Natural killer cell (primary cell): ENCODE data around the gene DNAJB5. TPM values are rescaled to one million over a fixed set of nuclear protein-coding genes. Genes with fewer than 3 reads are reported as not detected.

Experiments
- ATAC-seq, 3 donors: fragments of 150-1000 bp in 2 of 3; fragments of 200-7000 bp in 1 of 3; cut with Tn5 transposase; 1 replicate in 1 of 3; 2 replicates in 2 of 3; pipeline ENCODE4 v1.10.0; 2021; ENCODE audit warnings: mild to moderate bottlenecking in 2 of 3, moderate library complexity in 2 of 3
- DNase-seq, 2 donors: peaks; one replicate each; pipeline versions ENCODE4 v3.0.0 to v3.0.0-alpha.2; 2013 to 2021; ENCODE audit warnings: mixed read lengths in 1 of 2
- H3K27ac ChIP-seq: one replicate; pipeline ENCODE4 v1.5.1; 2013; ENCODE audit warnings: mild to moderate bottlenecking, low read length
- H3K27me3 ChIP-seq: one replicate; pipeline ENCODE4 v1.6.1; 2013; ENCODE audit warnings: low read length; ENCODE audit not compliant: control insufficient read depth, insufficient read depth
- H3K36me3 ChIP-seq: one replicate; pipeline ENCODE4 v1.6.1; 2013; ENCODE audit warnings: low read length; ENCODE audit not compliant: control insufficient read depth, insufficient read depth
- H3K4me1 ChIP-seq: one replicate; pipeline ENCODE4 v1.6.1; 2013; ENCODE audit warnings: low read length; ENCODE audit not compliant: control insufficient read depth, insufficient read depth
- H3K4me3 ChIP-seq: one replicate; pipeline ENCODE4 v1.5.1; 2013; ENCODE audit warnings: low read length
- H3K9me3 ChIP-seq: one replicate; pipeline ENCODE4 v1.6.1; 2013; ENCODE audit warnings: low read length; ENCODE audit not compliant: control insufficient read depth, insufficient read depth
- H3K27ac Mint-ChIP-seq, 2 donors: one replicate each; pipeline ENCODE4 v1.8.0; 2022; ENCODE audit warnings: mild to moderate bottlenecking in 2 of 2, mixed read lengths in 2 of 2, moderate library complexity in 1 of 2
- H3K27me3 Mint-ChIP-seq, 2 donors: one replicate each; pipeline ENCODE4 v1.8.0; 2022; ENCODE audit warnings: low read depth in 2 of 2, mixed read lengths in 2 of 2
- H3K36me3 Mint-ChIP-seq: one replicate; pipeline ENCODE4 v1.8.0; 2022; ENCODE audit warnings: mixed read lengths
- H3K4me1 Mint-ChIP-seq, 2 donors: one replicate each; pipeline ENCODE4 v1.8.0; 2022; ENCODE audit warnings: mixed read lengths in 2 of 2
- H3K4me3 Mint-ChIP-seq: one replicate; pipeline ENCODE4 v1.8.0; 2022; ENCODE audit warnings: mild to moderate bottlenecking, moderate library complexity, mixed read lengths
- H3K9me3 Mint-ChIP-seq, 2 donors: one replicate each; pipeline ENCODE4 v1.8.0; 2022; ENCODE audit warnings: mixed read lengths in 2 of 2
- CTCF ChIP-seq: fragments of 200-600 bp; IDR thresholded peaks from one replicate; pipeline ENCODE4 v1.8.0; 2022; ENCODE audit warnings: antibody characterized with exemption
- WGBS: methylation state at CpG from one replicate; pipeline ENCODE4 v1.1.7; 2013; ENCODE audit warnings: missing lambda C conversion rate; ENCODE audit not compliant: insufficient coverage; 5-methylcytosine and 5-hydroxymethylcytosine counted together
- intact Hi-C: fragments of 100-400 bp; cut with micrococcal nuclease; formaldehyde crosslinking; loops from one replicate; pipeline ENCODE4 v1.14.2; 2022
- total RNA-seq, 4 donors: library from RNA; stranded (reverse); fragments of 120-200 nt in 1 of 4; gene quantifications; one replicate each; pipeline versions ENCODE4 v1.2.3 to v1.2.4, GENCODE V29; 2013 to 2022

Gene DNAJB5
- total RNA-seq, 3 donors from 2014 or later (not counting 1 experiment from before 2014, with no cell fraction given) = 1.1 to 2.4 (median 1.9) TPM

GRCh38 chr9:34963552-34963951 lies 26.0 kb upstream of the DNAJB5 start:
- Mint-ChIP-seq H3K27ac (no peak overlapping the region), H3K27me3 (peaks cover 45 to 78% of the 10 kb centered on the region in 2 donors), H3K4me1 (no peaks in the 10 kb centered on the region), H3K36me3 (no peaks in the 10 kb centered on the region), H3K9me3 (no peaks in the 10 kb centered on the region), H3K4me3 (no peak overlapping the region)
- intact Hi-C loops = no loop called here
- Histone ChIP-seq H3K4me1 (peaks cover 2% of the 10 kb centered on the region), H3K27me3 (peaks cover 34% of the 10 kb centered on the region), H3K9me3 (no peaks in the 10 kb centered on the region), H3K27ac (no peak overlapping the region), H3K36me3 (no peaks in the 10 kb centered on the region), H3K4me3 (no peak overlapping the region)
- DNase-seq = no peak
- 92% methylated on average over 2 of the region's 2 CpGs for WGBS
- no peak for TF ChIP-seq CTCF
- no peak for ATAC-seq

GRCh38 chr9:34964458-34964857 lies 25.1 kb upstream of the DNAJB5 start:
- no peak overlapping the region for H3K27ac Mint-ChIP-seq
- Histone ChIP-seq H3K4me1 (no peaks in the 10 kb centered on the region), H3K36me3 (no peaks in the 10 kb centered on the region), H3K4me3 (no peak overlapping the region), H3K27me3 (peaks cover 25% of the 10 kb centered on the region), H3K9me3 (no peaks in the 10 kb centered on the region), H3K27ac (no peak overlapping the region)
- H3K4me1 Mint-ChIP-seq = no peaks in the 10 kb centered on the region
- intact Hi-C loops = no loop called here
- TF ChIP-seq CTCF = no peak
- ATAC-seq (no peak), DNase-seq (no peak)
- no peak overlapping the region for H3K4me3 Mint-ChIP-seq
- WGBS = 76% methylated on average over 3 of the region's 3 CpGs
- peaks cover 40 to 74% of the 10 kb centered on the region in 2 donors for H3K27me3 Mint-ChIP-seq
- H3K9me3 Mint-ChIP-seq = no peaks in the 10 kb centered on the region
- no peaks in the 10 kb centered on the region for H3K36me3 Mint-ChIP-seq

GRCh38 chr9:34971146-34971811 lies 18.3 kb upstream of the DNAJB5 start:
- Histone ChIP-seq H3K4me3 (no peak overlapping the region), H3K36me3 (no peaks in the 10 kb centered on the region), H3K27ac (no peak overlapping the region), H3K4me1 (no peaks in the 10 kb centered on the region), H3K9me3 (no peaks in the 10 kb centered on the region), H3K27me3 (peaks cover 3% of the 10 kb centered on the region)
- no peaks in the 10 kb centered on the region for H3K4me1 Mint-ChIP-seq
- H3K27ac Mint-ChIP-seq = no peak overlapping the region
- H3K9me3 Mint-ChIP-seq = no peaks in the 10 kb centered on the region
- H3K36me3 Mint-ChIP-seq = no peaks in the 10 kb centered on the region
- intact Hi-C loops = no loop called here
- peaks cover 16 to 24% of the 10 kb centered on the region in 2 donors for H3K27me3 Mint-ChIP-seq
- DNase-seq (no peak), ATAC-seq (no peak)
- WGBS = 93% methylated on average over 21 of the region's 21 CpGs
- no peak for TF ChIP-seq CTCF
- H3K4me3 Mint-ChIP-seq = no peak overlapping the region

- H3K4me1 ChIP-seq = no peaks in the 10 kb centered on the region
- Mint-ChIP-seq H3K36me3 (no peaks in the 10 kb centered on the region), H3K27ac (no peak overlapping the region), H3K9me3 (no peaks in the 10 kb centered on the region), H3K4me3 (no peak overlapping the region), H3K4me1 (no peaks in the 10 kb centered on the region), H3K27me3 (peaks cover 0 to 13% of the 10 kb centered on the region in 2 donors)
- H3K9me3 ChIP-seq = no peaks in the 10 kb centered on the region
- H3K36me3 ChIP-seq = no peaks in the 10 kb centered on the region
- TF ChIP-seq CTCF = no peak
- no peak overlapping the region for H3K4me3 ChIP-seq
- 95% methylated on average over 2 of the region's 2 CpGs for WGBS
- intact Hi-C loops = no loop called here
- no peak for DNase-seq
- ATAC-seq = no peak
- H3K27ac ChIP-seq = no peak overlapping the region
- H3K27me3 ChIP-seq = no peaks in the 10 kb centered on the region
Measured at GRCh38 chr9:34974664-34975063, 14.9 kb upstream of the DNAJB5 start.
